Cardiac muscle cell (in vitro differentiated cells and primary cell): ENCODE measurements around the gene TERT. TPM values are rescaled to one million over a fixed set of nuclear protein-coding genes. Genes with fewer than 3 reads are reported as not detected.

Experiments used
- DNase-seq, 2 donors: peaks; one replicate each; pipeline versions ENCODE4 v3.0.0 to v3.0.0-alpha.2; 2010 to 2017; ENCODE audit warnings: low read depth in 1 of 2, low spot score in 1 of 2
- H3K27ac ChIP-seq: fragments of 200-600 bp; sonication (generic); 2 replicates; pipeline ENCODE4 v1.5.1; 2016
- H3K27me3 ChIP-seq: fragments of 200-600 bp; sonication (generic); 2 replicates; pipeline ENCODE4 v1.6.0; 2016; ENCODE audit warnings: control low read depth
- H3K36me3 ChIP-seq: fragments of 200-600 bp; sonication (generic); 2 replicates; pipeline ENCODE4 v1.5.1; 2016; ENCODE audit warnings: control low read depth
- H3K4me1 ChIP-seq: fragments of 200-600 bp; sonication (generic); 2 replicates; pipeline ENCODE4 v1.8.1; 2017; ENCODE audit warnings: low read depth, mild to moderate bottlenecking, mixed run types
- H3K4me3 ChIP-seq: fragments of 200-600 bp; sonication (generic); 2 replicates; pipeline ENCODE4 v1.5.1; 2016; ENCODE audit warnings: mild to moderate bottlenecking
- H3K9me3 ChIP-seq: fragments of 200-600 bp; sonication (generic); 2 replicates; pipeline ENCODE4 v1.5.1; 2017; ENCODE audit warnings: low read depth, mild to moderate bottlenecking, control low read depth
- CTCF ChIP-seq: IDR thresholded peaks from 2 replicates; pipeline ENCODE4 v1.5.1; 2012; ENCODE audit warnings: low read depth, mild to moderate bottlenecking, low read length
- polyA plus RNA-seq: library from polyadenylated mRNA; unstranded; fragments of >200 nt; fragmentation: Nextera tagmentation; extraction: Ambion mirVana; gene quantifications from 2 replicates; pipeline ENCODE4 v1.2.1, GENCODE V29; 2016
- total RNA-seq: library from RNA; depleted of rRNA; stranded (reverse); fragments of >200 nt; gene quantifications from 2 replicates; pipeline ENCODE4 v1.2.3, GENCODE V29; 2016

Gene TERT
- total and polyA plus RNA-seq, 2 experiments from 2014 or later: 0.30 TPM; not detected in 1

- no peak for DNase-seq
Observed at GRCh38 chr5:1311439-1312055, 16.7 kb upstream of the TERT start.

DNA sequence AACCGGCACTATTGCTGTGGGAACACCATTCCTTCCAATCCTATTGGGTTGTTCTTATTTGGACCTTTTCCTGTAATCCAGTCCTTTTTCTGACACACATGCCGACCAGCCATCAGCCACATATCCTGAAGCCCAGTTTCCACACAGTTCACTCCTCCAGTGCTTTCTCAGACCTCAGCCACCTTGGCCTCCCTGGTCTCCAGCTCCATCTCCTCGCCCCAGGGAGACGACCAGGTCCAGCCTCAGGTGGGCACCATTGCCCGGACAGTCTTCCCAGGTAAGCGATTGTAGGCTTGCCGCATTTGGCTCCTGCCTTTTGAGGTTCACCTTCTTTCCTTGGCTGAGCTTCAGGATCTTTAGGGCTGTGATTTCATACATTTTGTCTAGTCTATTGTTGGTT is 15.2 kb upstream of the TERT start:
- Histone ChIP-seq H3K36me3 (no peaks in the 10 kb centered on the region), H3K4me1 (no peaks in the 10 kb centered on the region), H3K27ac (no peak overlapping the region), H3K27me3 (no peaks in the 10 kb centered on the region), H3K4me3 (no peak overlapping the region), H3K9me3 (no peaks in the 10 kb centered on the region)
- DNase-seq: no peak
- TF ChIP-seq CTCF: no peak

More at GRCh38 chr5:1311439-1312055, 16.7 kb upstream of the TERT start:
- no peaks in the 10 kb centered on the region for H3K9me3 ChIP-seq
- TF ChIP-seq CTCF: no peak
- no peak overlapping the region for H3K4me3 ChIP-seq
- no peaks in the 10 kb centered on the region for H3K27me3 ChIP-seq
- H3K4me1 ChIP-seq: no peaks in the 10 kb centered on the region
- no peak overlapping the region for H3K27ac ChIP-seq
- no peaks in the 10 kb centered on the region for H3K36me3 ChIP-seq

DNA sequence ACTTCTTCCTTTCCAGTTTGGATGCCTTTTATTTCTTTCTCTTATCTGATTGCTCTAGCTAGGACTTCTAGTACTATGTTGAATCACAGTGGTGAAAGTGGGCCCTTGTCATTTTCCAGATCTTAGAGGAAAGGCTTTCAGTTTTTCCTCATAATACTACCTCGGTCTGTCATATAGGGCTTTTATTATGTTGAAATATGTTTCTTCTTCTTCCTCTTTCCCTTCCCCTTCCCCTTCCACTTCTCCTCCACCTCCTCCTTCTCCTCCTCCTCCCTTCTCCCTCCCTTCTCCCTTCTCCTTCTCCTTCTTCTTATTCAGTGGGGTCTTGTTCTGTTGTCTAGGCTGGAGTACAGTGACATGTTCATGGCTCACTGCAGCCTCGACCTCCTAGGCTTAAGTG is 9.2 kb upstream of the TERT start:
- no peak for TF ChIP-seq CTCF
- H3K4me1 ChIP-seq: no peaks in the 10 kb centered on the region

GRCh38 chr5:1302258-1302657 is 7.4 kb upstream of the TERT start:
- no peaks in the 10 kb centered on the region for H3K4me1 ChIP-seq
- H3K4me3 ChIP-seq: no peak overlapping the region
- H3K27ac ChIP-seq: no peak overlapping the region
- peaks cover 6% of the 10 kb centered on the region for H3K27me3 ChIP-seq
- no peaks in the 10 kb centered on the region for H3K36me3 ChIP-seq
- DNase-seq: no peak
- TF ChIP-seq CTCF: no peak
- H3K9me3 ChIP-seq: no peaks in the 10 kb centered on the region

More for the DNA sequence above, 9.2 kb upstream of the TERT start:
- H3K27ac ChIP-seq: no peak overlapping the region
- no peak for DNase-seq
- no peaks in the 10 kb centered on the region for H3K9me3 ChIP-seq
- H3K4me3 ChIP-seq: no peak overlapping the region
- peaks cover 4% of the 10 kb centered on the region for H3K27me3 ChIP-seq
- H3K36me3 ChIP-seq: no peaks in the 10 kb centered on the region

DNA sequence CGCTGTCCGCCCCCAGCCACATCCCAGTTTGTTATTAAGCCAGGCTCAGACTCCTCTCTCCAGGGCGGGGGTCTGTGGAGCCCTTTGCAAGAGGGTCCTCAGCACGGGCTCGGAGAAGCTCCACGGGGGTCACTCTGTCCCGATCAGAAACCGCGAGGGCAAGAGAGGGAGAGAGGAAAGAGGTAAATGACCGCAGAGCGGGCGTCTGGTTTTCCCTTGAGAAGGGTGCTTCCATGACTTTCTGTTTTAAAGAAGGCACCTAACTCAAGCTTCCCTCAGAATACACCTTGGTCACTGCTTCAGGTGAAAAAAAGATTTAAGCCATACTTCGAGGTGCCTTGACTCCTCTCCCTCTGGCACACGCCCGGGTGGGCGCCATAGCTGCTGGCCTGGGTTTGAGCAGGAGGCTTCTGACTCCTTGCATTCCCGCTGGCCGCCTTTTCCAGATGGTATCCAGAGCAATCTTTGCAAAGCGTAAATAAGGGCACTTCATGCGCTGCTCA is 5.8 kb upstream of the TERT start:
- no peak overlapping the region for H3K27ac ChIP-seq
- no peak for DNase-seq
- H3K27me3 ChIP-seq: peaks cover 22% of the 10 kb centered on the region
- no peaks in the 10 kb centered on the region for H3K36me3 ChIP-seq
- no peak overlapping the region for H3K4me3 ChIP-seq
- no peak for TF ChIP-seq CTCF
- H3K9me3 ChIP-seq: no peaks in the 10 kb centered on the region
- H3K4me1 ChIP-seq: no peaks in the 10 kb centered on the region
